Measurements from ENCODE around the gene FER. TPM values are rescaled to one million over a fixed set of nuclear protein-coding genes. Genes with fewer than 3 reads are reported as not detected.

The FER gene
- total and polyA plus RNA-seq, 12 donors, result 1.4 to 21.9 (median 14.9) TPM

GRCh38 chr5:109196087-109196822 lies 448.6 kb downstream of the FER start:
- H3K27me3 ChIP-seq, result no peaks in the 10 kb centered on the region
- no peak overlapping the region for H3K27ac ChIP-seq
- intact Hi-C loops (cut with DNase I), result no loop called here
- TF ChIP-seq, protein P1, sequence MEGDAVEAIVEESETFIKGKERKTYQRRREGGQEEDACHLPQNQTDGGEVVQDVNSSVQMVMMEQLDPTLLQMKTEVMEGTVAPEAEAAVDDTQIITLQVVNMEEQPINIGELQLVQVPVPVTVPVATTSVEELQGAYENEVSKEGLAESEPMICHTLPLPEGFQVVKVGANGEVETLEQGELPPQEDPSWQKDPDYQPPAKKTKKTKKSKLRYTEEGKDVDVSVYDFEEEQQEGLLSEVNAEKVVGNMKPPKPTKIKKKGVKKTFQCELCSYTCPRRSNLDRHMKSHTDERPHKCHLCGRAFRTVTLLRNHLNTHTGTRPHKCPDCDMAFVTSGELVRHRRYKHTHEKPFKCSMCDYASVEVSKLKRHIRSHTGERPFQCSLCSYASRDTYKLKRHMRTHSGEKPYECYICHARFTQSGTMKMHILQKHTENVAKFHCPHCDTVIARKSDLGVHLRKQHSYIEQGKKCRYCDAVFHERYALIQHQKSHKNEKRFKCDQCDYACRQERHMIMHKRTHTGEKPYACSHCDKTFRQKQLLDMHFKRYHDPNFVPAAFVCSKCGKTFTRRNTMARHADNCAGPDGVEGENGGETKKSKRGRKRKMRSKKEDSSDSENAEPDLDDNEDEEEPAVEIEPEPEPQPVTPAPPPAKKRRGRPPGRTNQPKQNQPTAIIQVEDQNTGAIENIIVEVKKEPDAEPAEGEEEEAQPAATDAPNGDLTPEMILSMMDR (IDR thresholded peaks at IDR 0.05), result no peak
- 87 to 88% methylated on average over 2 of the region's 2 CpGs for WGBS, 2 donors
- H3K9me3 ChIP-seq, result no peaks in the 10 kb centered on the region
- no peak overlapping the region for H3K4me3 ChIP-seq
- peaks cover 0 to 8% (median 2%) of the 10 kb centered on the region in 9 donors for H3K4me1 ChIP-seq
- DNase-seq (no peak), ATAC-seq (no peak)
- H3K36me3 ChIP-seq, result no peaks in the 10 kb centered on the region

DNA sequence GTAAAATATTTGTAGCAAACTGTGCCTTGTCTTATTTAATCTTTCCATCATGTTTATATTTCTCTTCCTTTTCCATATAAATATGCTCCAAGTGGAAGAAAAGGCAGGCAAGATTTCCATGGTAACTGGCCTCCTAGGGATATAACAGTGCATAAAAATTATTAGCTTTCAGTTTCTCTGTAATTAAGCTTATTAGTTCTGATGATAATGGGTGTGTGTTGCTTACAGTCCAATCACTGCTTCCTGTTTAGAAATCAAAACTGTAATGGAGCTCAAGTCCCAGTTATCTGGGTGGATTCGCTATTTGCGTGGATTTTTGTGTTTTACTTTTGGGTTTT lies 449.1 kb downstream of the FER start:
- Histone ChIP-seq H3K4me3 (no peak overlapping the region), H3K9me3 (no peaks in the 10 kb centered on the region), H3K4me1 (peaks cover 0 to 3% (median 0%) of the 10 kb centered on the region in 9 donors), H3K27ac (no peak overlapping the region), H3K36me3 (no peaks in the 10 kb centered on the region), H3K27me3 (no peaks in the 10 kb centered on the region)
- intact Hi-C loops (cut with DNase I), result no loop called here
- TF ChIP-seq, protein P1 (IDR thresholded peaks at IDR 0.05), result no peak
- ATAC-seq (no peak), DNase-seq (no peak)
- 97 to 100% methylated on average over 2 of the region's 2 CpGs for whole genome bisulfite sequencing, 2 donors

DNA sequence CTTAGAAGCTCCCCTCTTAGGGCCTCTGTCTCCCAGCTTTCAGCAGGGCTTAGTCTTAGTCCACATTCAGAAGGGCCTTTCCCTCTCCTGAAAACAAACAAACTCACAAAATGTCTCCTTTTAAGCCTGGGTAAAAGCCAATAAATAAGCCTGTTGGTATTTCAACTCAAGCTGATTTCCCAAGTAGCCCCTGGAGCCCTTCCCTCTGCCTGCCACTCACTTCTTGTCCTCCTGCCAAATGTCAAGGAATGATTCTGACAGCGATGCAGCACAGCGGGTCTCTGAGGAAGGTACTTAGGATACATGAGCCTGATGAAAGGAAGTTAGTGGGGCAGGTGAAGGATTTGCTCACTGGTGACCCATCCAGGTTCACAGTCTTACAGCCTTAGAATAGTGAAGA lies 451.6 kb downstream of the FER start:
- Histone ChIP-seq H3K4me1 (no peaks in the 10 kb centered on the region), H3K27me3 (no peaks in the 10 kb centered on the region), H3K36me3 (no peaks in the 10 kb centered on the region), H3K27ac (no peak overlapping the region), H3K9me3 (peaks cover 0 to 8% (median 1%) of the 10 kb centered on the region in 11 donors), H3K4me3 (no peak overlapping the region)
- no peak for DNase-seq
- intact Hi-C loops (cut with DNase I), result no loop called here
- TF ChIP-seq, protein P1 (IDR thresholded peaks at IDR 0.05), result no peak
- WGBS, 2 donors, result 35 to 37% methylated on average over 2 of the region's 2 CpGs
- no peak for ATAC-seq

GRCh38 chr5:109199799-109200620 lies 452.3 kb downstream of the FER start:
- peaks cover 0 to 16% (median 7%) of the 10 kb centered on the region in 11 donors for H3K9me3 ChIP-seq
- no peak for ATAC-seq
- H3K4me1 ChIP-seq, result no peaks in the 10 kb centered on the region
- no peaks in the 10 kb centered on the region for H3K27me3 ChIP-seq
- 72 to 76% methylated on average over 5 of the region's 5 CpGs for WGBS, 2 donors
- DNase-seq, result no peak
- intact Hi-C loops (cut with DNase I), result no loop called here
- no peaks in the 10 kb centered on the region for H3K36me3 ChIP-seq
- TF ChIP-seq, protein P1 (IDR thresholded peaks at IDR 0.05), result no peak
- no peak overlapping the region for H3K4me3 ChIP-seq
- H3K27ac ChIP-seq, result no peak overlapping the region

All from heart right ventricle (tissue), 16 donors.